ENCODE results near the gene PTPRK.

DNA sequence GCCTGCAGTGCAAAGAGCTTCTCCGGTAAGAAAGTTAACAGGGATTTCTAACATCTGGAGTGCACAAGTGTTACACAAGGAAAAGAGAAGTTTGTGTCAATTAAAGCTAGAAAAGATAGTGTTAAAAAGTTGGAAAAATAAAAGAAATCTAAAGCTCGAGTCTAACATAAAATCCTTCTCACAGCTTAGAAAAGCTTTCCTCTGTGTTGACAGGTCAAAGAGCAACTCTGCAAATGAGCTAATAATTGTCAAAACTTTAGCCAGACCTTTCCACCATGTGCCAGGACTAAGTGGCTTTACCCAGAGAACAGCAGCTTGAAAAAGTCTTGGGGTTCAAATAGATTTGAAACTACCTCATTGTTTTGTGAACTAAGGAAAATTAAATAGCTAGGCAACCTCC is 14.8 kb downstream of the PTPRK start:
- no peak for TF ChIP-seq EZH2 (IDR thresholded peaks at IDR 0.05; ENCODE audit: borderline replicate concordance, low read length)
- TF ChIP-seq, protein P1, sequence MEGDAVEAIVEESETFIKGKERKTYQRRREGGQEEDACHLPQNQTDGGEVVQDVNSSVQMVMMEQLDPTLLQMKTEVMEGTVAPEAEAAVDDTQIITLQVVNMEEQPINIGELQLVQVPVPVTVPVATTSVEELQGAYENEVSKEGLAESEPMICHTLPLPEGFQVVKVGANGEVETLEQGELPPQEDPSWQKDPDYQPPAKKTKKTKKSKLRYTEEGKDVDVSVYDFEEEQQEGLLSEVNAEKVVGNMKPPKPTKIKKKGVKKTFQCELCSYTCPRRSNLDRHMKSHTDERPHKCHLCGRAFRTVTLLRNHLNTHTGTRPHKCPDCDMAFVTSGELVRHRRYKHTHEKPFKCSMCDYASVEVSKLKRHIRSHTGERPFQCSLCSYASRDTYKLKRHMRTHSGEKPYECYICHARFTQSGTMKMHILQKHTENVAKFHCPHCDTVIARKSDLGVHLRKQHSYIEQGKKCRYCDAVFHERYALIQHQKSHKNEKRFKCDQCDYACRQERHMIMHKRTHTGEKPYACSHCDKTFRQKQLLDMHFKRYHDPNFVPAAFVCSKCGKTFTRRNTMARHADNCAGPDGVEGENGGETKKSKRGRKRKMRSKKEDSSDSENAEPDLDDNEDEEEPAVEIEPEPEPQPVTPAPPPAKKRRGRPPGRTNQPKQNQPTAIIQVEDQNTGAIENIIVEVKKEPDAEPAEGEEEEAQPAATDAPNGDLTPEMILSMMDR (IDR thresholded peaks at IDR 0.05; ENCODE audit: low read length): no peak
